ENCODE data around the gene LRRC59.

Gene LRRC59

DNA sequence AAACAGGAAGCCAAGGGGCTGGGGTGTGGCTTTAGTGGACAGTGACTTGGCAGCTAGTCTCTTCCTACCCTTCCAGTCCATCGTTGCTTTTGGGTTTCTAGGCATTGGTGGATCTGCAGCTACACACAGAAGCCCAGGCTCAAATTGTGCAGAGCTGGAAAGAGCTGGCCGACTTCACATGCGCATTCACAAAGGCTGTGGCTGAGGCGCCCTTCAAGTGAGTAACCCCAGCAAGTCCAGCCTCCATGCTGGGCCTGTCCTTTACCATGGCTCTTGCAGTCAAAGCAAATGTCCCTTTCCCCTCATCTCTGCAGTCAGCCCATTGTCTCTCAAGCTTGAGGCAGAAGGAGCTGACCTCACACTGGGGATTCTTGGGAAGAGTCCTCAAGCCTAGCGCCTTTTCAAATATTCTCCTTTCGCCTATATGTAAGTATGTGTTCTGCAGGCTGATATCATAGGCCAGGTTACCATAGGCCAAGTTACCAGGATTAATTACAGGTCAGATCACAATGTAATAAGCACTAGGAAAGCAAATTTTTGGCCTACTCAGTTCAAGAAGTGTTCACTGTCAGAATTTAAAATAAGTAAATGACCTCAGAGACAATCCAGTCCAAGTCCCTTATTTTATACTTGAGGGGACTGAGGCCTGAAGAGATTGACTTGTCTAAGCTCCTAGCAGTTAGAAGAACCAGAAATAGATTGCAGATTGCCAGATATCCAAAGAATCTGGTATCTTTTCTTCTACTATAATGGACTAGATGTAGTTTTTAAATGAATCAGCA lies 17.8 kb downstream of the LRRC59 start:
- DNase-seq (ENCODE audit: extremely low read depth, low read depth): no peak
- no peak for TF ChIP-seq CTCF (IDR thresholded peaks at IDR 0.05; ENCODE audit: low read depth, low read length)

DNA sequence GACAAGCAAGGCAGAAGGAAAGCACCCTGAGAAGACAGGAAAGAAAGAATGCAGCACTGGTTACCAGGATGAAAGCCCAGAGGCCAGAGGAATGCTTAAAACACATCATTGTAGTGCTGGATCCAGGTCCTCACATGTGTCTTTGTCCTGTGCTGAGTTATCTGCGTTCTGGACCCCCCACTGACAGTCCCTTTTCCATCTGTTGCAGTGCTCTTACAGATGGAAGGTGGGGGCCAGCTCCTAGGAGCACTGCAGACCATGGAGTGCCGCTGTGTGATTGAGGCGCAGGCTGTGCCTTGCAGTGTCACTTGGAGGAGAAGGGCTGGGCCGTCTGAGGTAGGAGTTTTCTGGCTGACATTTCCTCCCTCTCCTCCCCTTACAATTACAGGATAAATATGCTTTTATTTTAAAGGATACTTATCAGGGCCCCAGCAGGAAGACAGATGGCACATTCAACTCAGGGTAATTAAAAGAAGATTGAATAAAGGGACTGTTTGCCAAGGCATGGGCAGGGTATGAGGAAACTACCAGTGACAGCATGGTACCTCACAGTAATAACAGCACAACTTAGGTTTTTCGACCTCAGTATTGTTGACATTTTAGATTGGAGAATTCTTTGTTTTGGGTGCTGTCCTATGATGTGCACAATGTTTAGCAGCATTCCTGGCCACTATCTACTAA lies 21.3 kb downstream of the LRRC59 start:
- no peak for TF ChIP-seq CTCF (IDR thresholded peaks at IDR 0.05; ENCODE audit: low read depth, low read length)
- DNase-seq (ENCODE audit: extremely low read depth, low read depth): no peak

GRCh38 chr17:50373705-50374104 lies 23.6 kb downstream of the LRRC59 start:
- no peak for TF ChIP-seq CTCF (IDR thresholded peaks at IDR 0.05; ENCODE audit: low read depth, low read length)
- DNase-seq (ENCODE audit: extremely low read depth, low read depth): no peak

DNA sequence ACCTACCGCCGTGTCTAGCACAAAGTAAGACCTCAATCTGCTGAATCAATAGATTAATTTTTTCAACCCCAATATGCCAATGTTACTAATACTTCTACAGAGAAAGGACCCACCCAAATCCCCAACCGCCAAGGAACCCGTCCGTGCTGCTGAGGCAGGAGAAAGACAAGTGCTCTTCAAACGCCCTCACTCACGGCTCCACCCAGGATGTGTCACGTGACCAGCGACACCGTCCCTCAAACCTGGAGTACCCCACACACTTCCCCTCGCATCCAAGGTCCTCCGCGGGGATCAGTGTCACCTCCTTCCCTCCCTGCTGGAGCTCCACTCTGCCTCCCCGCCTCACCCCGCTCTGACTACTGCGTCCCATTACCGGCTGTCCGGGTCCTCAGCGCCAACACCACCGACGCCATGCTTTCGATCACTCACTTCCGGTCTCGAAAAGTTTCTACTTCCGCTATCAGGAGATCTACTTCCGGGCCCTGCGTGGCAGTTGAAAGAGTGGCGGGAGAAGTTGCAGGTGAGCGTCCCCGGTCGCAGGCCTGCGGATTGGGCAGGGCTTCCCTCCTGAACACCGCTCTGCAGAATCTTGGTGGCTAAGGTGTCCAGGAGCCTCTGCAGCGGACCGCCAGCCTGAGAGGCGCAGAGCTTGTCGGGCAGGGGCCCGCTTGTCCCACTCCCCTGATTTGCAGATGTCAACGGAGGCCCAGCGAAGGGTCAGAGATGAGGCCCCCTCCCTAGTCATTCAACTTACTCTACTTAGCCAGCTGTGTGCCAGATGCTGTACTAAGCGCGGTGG lies 24.4 kb downstream of the LRRC59 start, which contains the start of the genes EME1 and MRPL27:
Gene EME1, plus strand, starts transcription at position 472 of the 799 bp plus-strand sequence. CDS start 1,980 bp downstream, outside the sequence.
Gene MRPL27, minus strand, starts transcription at position 427 of the 799 bp plus-strand sequence. Its CDS starts 14 bp downstream, at position 413.
- TF ChIP-seq CTCF (IDR thresholded peaks at IDR 0.05; ENCODE audit: low read depth, low read length): no peak
- DNase-seq (ENCODE audit: extremely low read depth, low read depth): peak; percentile 47

GRCh38 chr17:50372222-50372757 lies 25.0 kb downstream of the LRRC59 start:
- TF ChIP-seq CTCF (IDR thresholded peaks at IDR 0.05; ENCODE audit: low read depth, low read length): no peak
- no peak for DNase-seq (ENCODE audit: extremely low read depth, low read depth)

DNA sequence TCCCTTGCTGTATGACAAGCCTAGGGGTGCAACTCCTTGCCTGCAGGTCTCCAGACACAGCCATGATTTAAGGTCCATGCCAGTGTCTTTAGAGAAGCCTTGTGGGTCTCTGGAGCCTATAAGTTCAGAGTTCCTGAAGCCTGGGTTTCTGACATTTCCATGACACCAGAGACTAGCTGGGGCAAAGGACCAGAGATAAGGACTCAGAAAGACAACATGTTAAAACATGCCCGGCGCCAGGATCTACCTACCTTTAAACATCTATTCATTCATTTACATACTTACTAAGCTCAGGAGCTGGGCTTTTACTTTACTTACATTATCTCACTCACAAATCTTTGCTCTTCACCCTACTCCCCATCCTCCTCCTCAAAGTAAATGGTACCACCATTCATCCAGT lies 25.8 kb downstream of the LRRC59 start:
- TF ChIP-seq CTCF (IDR thresholded peaks at IDR 0.05; ENCODE audit: low read depth, low read length): no peak

More for the DNA sequence above, 25.8 kb downstream of the LRRC59 start:
- DNase-seq (ENCODE audit: extremely low read depth, low read depth): no peak

All from AG09319 (cell line).